ENCODE data around the gene PXDN.
"Not testable (repeated sequence)": the region's sequence is repeated elsewhere in the genome, so short reads cannot be mapped to it uniquely, and the experiment has no call there.

Gene PXDN

DNA sequence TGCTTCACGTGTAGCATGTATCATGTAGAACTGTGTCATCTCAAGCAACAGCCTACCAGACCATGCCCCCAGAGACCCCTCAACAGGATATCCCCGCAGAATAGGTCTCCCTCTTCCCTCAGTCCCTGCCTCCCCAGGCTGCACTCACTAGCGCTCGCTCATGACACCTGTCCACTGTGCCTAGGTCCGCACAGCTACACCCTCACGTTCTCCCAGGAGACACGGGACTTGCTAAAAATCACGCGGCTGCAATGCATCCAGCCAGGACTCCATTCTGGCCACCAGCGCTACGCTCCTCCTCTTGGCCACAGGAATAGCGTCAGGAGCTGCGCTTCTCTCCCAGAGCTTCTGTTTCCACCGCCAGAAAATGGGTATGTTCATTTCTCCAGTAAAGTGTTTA lies 2.5 kb downstream of the PXDN start:
- no peak for DNase-seq (ENCODE audit: low read depth)

DNA sequence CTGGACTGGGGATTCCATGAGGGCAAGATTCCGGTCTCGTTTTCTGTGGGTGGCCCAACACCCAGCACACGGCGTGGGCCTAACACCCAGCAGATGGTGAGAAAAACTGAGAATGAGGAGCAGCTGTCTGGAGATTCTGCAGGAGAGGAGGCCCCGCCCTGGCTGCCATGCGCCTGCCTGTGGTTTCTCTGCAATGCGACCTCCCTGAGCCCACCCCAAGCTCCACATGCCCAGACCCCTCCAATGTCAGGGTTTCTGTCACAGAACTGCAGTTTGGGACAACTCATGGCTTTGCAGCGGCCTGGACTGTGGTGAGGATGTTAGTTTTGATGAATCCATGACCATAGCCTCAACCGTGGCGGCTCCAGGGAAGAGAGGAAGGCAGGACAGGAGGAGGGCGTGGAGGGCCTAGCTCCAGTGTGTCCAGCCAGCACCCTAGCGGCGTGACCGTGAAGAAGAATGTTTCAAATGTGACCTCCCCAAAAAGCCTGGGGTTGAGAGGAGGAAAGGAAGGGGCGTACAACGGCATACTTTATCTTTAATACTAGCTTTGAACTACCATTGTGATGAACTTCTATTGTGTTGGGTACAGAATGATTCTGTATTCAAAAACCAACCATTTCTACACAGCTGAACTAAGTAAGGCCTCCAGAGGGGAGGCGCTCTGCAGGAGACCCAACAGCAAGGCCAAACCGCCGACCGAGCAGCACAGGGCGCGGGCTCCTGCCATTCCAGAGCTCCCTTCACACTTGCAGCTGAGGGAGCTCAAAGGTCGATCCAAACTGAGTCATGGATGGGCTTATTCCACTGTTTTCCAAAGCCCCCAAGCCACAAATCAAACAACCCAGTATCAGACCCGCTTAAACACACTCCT lies 3.4 kb downstream of the PXDN start:
- DNase-seq (ENCODE audit: low read depth) = no peak

GRCh38 chr2:1739961-1740715 lies 4.2 kb downstream of the PXDN start:
- DNase-seq (ENCODE audit: low read depth) = no peak

GRCh38 chr2:1739322-1739957 lies 4.9 kb downstream of the PXDN start:
- no peak for DNase-seq (ENCODE audit: low read depth)

DNA sequence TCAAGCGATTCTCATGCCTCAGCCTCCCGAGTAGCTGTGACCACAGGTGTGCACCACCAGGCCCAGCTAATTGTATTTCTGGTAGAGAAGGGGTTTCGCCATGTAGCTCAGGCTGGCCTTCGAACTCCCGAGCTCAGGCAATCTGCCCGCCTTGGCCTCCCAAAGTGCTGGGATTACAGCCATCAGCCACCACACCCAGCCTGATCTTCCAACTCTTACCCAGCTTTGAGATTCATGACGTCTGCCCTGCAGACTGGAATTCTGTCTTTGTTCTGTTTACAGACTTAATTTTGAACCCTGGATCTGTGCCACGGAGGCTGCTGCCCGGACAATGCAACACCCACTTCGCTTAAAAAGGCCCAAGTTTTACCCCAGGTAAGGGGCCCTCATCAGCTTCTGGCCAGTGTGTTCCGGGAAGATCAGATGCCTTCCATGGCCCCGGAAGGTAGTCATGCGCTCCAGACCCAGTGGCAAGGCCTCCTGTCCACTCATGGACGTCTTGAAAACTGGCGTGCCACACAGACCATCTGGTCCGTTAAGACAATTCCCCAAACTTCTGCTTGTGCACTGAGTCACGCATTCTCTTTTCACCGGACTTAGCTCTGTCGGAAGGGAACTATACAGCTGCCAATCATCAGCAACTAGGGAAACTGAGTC lies 5.5 kb downstream of the PXDN start:
- DNase-seq (ENCODE audit: low read depth) = no peak

GRCh38 chr2:1738163-1738562 lies 6.2 kb downstream of the PXDN start:
- DNase-seq (ENCODE audit: low read depth) = no peak

DNA sequence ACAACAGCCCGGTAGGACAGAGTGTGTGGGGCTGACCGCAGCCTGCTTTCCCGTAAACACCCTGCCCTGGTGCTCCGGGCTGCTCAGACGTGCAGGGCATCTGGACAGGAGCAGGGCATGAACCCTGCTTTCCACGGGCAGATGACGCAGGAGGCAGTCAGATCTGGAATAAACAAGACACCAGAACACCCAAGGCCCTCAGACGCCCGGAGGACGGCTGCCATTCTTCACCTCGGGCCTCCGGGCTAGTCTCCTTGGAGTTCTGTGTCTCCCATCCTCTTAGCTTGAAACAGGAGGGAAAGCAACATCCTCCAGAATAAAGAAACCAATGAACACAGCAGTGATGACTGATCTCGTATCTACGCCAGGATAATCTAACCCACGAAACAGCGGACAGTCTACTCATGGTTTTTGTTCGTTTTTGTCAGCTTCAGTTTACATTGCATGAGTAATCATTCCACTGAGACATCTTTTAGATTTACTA lies 7.3 kb downstream of the PXDN start:
- no peak for DNase-seq (ENCODE audit: low read depth)

- DNase-seq (ENCODE audit: low read depth) = no peak
Observed at GRCh38 chr2:1736045-1736444, 8.3 kb downstream of the PXDN start.

- DNase-seq (ENCODE audit: low read depth) = not testable (repeated sequence)
Observed at GRCh38 chr2:1733298-1733697, 11.0 kb downstream of the PXDN start.

DNA sequence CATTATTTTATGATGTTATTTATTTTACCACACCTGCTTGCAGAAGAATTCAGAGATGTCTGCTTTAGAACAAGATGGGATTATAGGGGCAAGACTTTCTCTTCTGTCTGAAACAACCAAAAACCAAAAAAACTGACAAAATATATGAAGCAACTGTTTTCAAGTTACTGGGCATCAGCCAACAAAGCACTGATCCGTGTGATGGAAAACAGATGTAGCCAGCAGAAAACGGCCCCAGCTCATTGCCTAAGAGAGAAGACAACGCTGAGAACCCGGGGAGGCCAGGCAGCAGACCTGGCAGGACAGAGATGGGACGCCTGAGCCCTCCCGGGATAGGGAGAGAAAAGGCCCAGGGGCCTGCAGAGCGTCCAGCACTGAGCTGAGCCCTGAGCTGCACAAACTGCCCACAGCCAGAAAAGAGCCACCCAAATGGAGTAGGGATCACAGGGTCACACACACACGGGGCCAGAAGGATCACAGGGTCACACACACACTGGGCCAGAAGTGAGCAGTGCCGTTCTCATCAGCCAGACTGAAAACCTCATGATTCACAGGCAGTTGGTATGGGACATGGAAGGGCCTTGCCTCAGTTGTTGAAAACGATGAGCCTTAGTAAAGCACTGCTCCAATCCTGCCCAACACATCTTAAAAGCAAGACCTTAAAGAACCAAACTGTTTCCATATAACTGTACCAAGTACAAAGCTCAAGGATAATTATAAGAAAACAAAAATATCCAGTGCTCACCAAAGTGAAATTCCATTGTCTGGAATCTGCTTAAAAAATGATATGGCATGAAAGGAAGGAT lies 12.1 kb downstream of the PXDN start:
- DNase-seq (ENCODE audit: low read depth) = no peak

DNA sequence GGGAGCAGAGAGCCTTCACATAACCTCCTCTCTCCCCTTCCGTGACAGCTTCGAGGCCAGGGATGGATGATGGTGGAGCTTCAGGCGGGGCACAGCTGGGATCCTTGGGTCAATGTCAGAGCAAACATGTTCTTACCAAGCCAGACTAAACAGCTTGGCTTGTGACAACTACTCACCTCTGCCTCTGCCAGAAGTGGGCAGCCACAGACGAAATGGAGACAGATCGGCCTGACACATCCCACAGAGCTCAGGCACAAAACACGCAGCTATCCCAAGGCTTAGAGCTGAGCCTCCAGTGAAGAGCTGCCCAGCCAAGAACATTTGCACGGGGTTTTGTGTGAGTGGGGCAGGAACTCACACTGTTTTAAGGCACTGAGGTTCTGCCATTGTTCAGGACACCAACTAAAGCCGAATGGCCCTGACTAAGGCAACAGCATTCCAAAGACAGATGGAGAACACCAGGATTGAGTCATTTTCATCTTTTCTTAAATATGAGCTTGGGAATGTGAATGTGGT lies 12.8 kb downstream of the PXDN start:
- DNase-seq (ENCODE audit: low read depth) = no peak

DNA sequence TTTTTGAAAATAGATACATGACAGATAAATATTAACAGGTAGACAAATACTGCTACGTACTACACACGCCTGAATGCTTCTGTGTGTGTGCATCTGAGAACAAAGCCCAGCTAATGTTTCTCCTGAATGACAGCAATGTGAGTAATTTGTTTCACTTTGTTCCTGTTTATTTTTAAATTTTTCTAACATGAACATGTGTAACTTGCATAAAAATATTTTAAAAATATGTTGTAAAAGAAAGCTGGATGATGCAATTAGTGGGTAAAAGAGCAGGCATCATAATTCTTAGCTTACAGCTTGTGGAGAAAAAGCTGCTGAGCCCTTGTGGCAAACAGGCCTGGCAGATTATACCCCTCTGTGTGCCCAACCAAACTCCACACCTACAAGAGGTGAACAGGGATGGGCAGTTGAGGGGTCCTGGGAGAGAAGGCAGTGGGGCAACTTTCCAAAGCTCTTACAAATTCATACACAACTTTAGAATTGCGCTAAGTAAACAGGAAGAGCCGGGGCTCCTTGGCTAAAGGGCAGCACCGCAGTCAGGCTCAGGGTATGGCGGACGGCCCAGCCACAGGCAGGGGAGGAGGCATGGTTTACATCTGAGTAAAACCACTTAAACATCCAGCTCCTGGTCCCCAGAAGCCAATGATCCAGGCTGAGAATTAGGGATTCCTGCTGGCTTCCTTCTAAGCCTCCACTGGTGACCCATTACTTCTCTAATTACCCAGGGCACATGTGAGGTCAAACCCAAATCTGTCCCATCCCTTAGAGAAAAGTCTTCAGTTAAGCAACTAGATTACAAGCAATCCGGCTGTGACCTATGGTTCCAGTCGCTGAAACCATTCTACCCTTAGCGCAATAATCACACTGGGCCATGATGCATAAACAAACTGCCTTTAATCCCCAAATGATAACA lies 14.0 kb downstream of the PXDN start:
- DNase-seq (ENCODE audit: low read depth) = no peak

GRCh38 chr2:1729242-1729641 lies 15.1 kb downstream of the PXDN start:
- no peak for DNase-seq (ENCODE audit: low read depth)

GRCh38 chr2:1728821-1729220 lies 15.5 kb downstream of the PXDN start:
- DNase-seq (ENCODE audit: low read depth) = no peak

- DNase-seq (ENCODE audit: low read depth) = no peak
Observed at GRCh38 chr2:1727796-1728474, 16.4 kb downstream of the PXDN start.

GRCh38 chr2:1727101-1727771 lies 17.1 kb downstream of the PXDN start:
- no peak for DNase-seq (ENCODE audit: low read depth)

GRCh38 chr2:1726558-1726957 lies 17.8 kb downstream of the PXDN start:
- no peak for DNase-seq (ENCODE audit: low read depth)

- not testable (repeated sequence) for DNase-seq (ENCODE audit: low read depth)
Observed at GRCh38 chr2:1724351-1724750, 20.0 kb downstream of the PXDN start.

All from HS-27A (cell line).